Heart left ventricle (tissue), 16 donors: Measurements from ENCODE around the gene KRTAP10-5. TPM values are rescaled to one million over a fixed set of nuclear protein-coding genes. Genes with fewer than 3 reads are reported as not detected.

Source experiments
- ATAC-seq, 4 donors: fragments of 200-7000 bp; cut with Tn5 transposase; one replicate each; pipeline ENCODE4 v1.9.1; 2020 to 2022; ENCODE audit warnings: moderate library complexity in 4 of 4, mild to moderate bottlenecking in 3 of 4, moderate number of reproducible peaks in 1 of 4
- DNase-seq, 5 donors: peaks; one replicate each; pipeline ENCODE4 v3.0.0-alpha.2; 2020
- H3K27ac ChIP-seq, 12 donors: fragments of 200-600 bp; sonication (generic) in 4 of 12; one replicate each; pipeline versions ENCODE4 v1.5.0 to v1.8.0; 2016 to 2022; ENCODE audit warnings: mild to moderate bottlenecking in 2 of 12
- H3K27me3 ChIP-seq, 9 donors: fragments of 200-600 bp; sonication (generic) in 2 of 9; one replicate each; pipeline versions ENCODE4 v1.5.1 to v1.8.0; 2016 to 2022; ENCODE audit warnings: mild to moderate bottlenecking in 3 of 9
- H3K36me3 ChIP-seq, 9 donors: fragments of 200-600 bp; sonication (generic) in 2 of 9; one replicate each; pipeline versions ENCODE4 v1.5.0 to v1.8.0; 2018 to 2022; ENCODE audit warnings: mild to moderate bottlenecking in 2 of 9
- H3K4me1 ChIP-seq, 12 donors: fragments of 200-600 bp; sonication (generic) in 4 of 12; one replicate each; pipeline versions ENCODE4 v1.5.0 to v1.8.0; 2016 to 2022; ENCODE audit warnings: mild to moderate bottlenecking in 3 of 12
- H3K4me3 ChIP-seq, 12 donors: fragments of 200-600 bp; sonication (generic) in 4 of 12; one replicate each; pipeline versions ENCODE4 v1.5.0 to v1.8.0; 2017 to 2022; ENCODE audit warnings: mild to moderate bottlenecking in 9 of 12, moderate library complexity in 4 of 12
- H3K9me3 ChIP-seq, 12 donors: fragments of 200-600 bp; sonication (generic) in 4 of 12; one replicate each; pipeline versions ENCODE4 v1.5.0 to v1.8.0; 2016 to 2022; ENCODE audit warnings: mild to moderate bottlenecking in 1 of 12
- CTCF ChIP-seq, 12 donors: fragments of 200-600 bp; sonication (generic) in 4 of 12; IDR thresholded peaks; one replicate each; pipeline versions ENCODE4 v1.5.0 to v1.8.0; 2018 to 2022; ENCODE audit warnings: antibody characterized with exemption in 12 of 12, mild to moderate bottlenecking in 5 of 12
- POLR2A ChIP-seq, 2 donors: fragments of 450-650 bp; IDR thresholded peaks; one replicate each; pipeline ENCODE4 v1.6.1; 2017; ENCODE audit warnings: antibody characterized with exemption in 2 of 2, mild to moderate bottlenecking in 2 of 2, moderate library complexity in 2 of 2
- WGBS, 4 donors: extraction: QIAGEN DNeasy Blood & Tissue Kit in 2 of 4; methylation state at CpG; one replicate each; pipeline versions ENCODE4 v1.1.5 to v1.1.7; 2013 to 2018; 5-methylcytosine and 5-hydroxymethylcytosine counted together
- intact Hi-C, 10 donors: fragments of 100-400 bp; cut with DNase I; formaldehyde crosslinking; loops; one replicate each; pipeline versions ENCODE4 v1.11.1 to v1.14.2; 2022
- polyA plus RNA-seq, 2 donors: library from polyadenylated mRNA; stranded (reverse); fragments of 200-250 nt; gene quantifications; one replicate each; pipeline ENCODE4 v1.2.3, GENCODE V29; 2013
- total RNA-seq, 9 donors: library from RNA; depleted of rRNA in 2 of 9; stranded (reverse); fragments of >200 nt in 2 of 9; fragmentation: NEBNext Ultra II Directional in 3 of 9; extraction: Animal tissue kit (Norgen Biotek cat#: 25700) in 3 of 9; gene quantifications; one replicate each; pipeline versions ENCODE4 v1.1.0 to v1.2.4, GENCODE V29; 2016 to 2023
- donor health status: ischemic (EF 13 %, LVEDD 7.1; RV severe dilation, severe dysfunction).
- donor health status: healthy with polysubstance abuse.
- donor health status: DM: no; HTN: yes; CAD: no.
- donor health status: DM: no; HTN: no; CAD: no.
- donor health status: ischemic (EF 25% LVEDD 6.9; RV normal size, moderate dysfunction).
- donor health status: ischemic (EF 25% LVEDD 5.7; RV mildly dilated, moderate dysfunction).
- donor health status: healthy.
- donor health status: DM: yes; HTN: yes; CAD: no.
- donor health status: ischemic (EF 35%, LVEDD 5.7; RV mildly dilated, moderate dysfunction).
- donor health status: nonischemic (EF 11% LVEDD 7.7; RV severe dilation, severe dysfunction).
- donor health status: DM: yes; HTN: yes; CAD: no.
- donor health status: PGD.
- donor health status: ischemic (EF 29% LVEDD 5.4; RV normal size, mild dysfunction).
- donor health status: nonischemic (EF 23%, LVEDD 6.1; RV moderate dilation, normal function).

Gene KRTAP10-5
- total and polyA plus RNA-seq, 11 donors: not detected

DNA sequence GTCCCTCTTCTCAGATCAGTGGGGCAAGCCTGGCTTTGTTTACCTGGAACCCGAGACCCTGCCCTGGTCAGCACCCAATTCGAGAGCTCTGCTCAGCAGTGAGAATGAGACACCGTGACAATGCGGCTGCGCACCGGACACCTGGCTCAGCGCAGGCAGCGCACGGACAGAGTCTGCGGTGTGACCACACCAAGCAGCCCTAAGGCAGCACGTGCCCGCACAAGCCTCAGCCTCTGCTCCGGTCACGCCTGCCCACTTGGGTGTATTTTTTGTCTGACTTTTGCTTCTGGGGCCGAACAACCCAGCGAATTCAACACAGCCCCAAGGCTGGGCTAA, 36.2 kb upstream of the KRTAP10-5 start:
- no peak for TF ChIP-seq POLR2A (IDR thresholded peaks at IDR 0.05)
- TF ChIP-seq CTCF (IDR thresholded peaks at IDR 0.05): no peak
- intact Hi-C loops: loop anchor here in 1 of 10 donors (5.0 kb wide), 1 partner anchor 176 kb away; no protein-coding TSS in a partner anchor
- 82 to 85% (median 83%) methylated on average over 16 of the region's 16 CpGs for WGBS, 4 donors
- Histone ChIP-seq H3K4me3 (no peak overlapping the region), H3K27me3 (peaks cover 0 to 5% (median 0%) of the 10 kb centered on the region in 9 donors), H3K9me3 (peaks cover 0 to 17% (median 2%) of the 10 kb centered on the region in 12 donors), H3K4me1 (peaks cover 0 to 8% (median 0%) of the 10 kb centered on the region in 12 donors), H3K27ac (no peak overlapping the region), H3K36me3 (no peaks in the 10 kb centered on the region)
- DNase-seq (no peak), ATAC-seq (no peak)

GRCh38 chr21:44615911-44616590, 35.6 kb upstream of the KRTAP10-5 start:
- H3K4me1 ChIP-seq: peaks cover 0 to 8% (median 0%) of the 10 kb centered on the region in 12 donors
- ATAC-seq: no peak
- no peak overlapping the region for H3K4me3 ChIP-seq
- TF ChIP-seq CTCF (IDR thresholded peaks at IDR 0.05) (no peak), POLR2A (IDR thresholded peaks at IDR 0.05) (no peak)
- intact Hi-C loops: loop anchor here in 1 of 10 donors (5.0 kb wide), 1 partner anchor 176 kb away; no protein-coding TSS in a partner anchor
- H3K36me3 ChIP-seq: no peaks in the 10 kb centered on the region
- no peak overlapping the region for H3K27ac ChIP-seq
- H3K27me3 ChIP-seq: peaks cover 0 to 5% (median 0%) of the 10 kb centered on the region in 9 donors
- 71 to 85% (median 77%) methylated on average over 16 to 17 of the region's 17 CpGs for WGBS, 4 donors
- DNase-seq: no peak
- H3K9me3 ChIP-seq: peaks cover 0 to 22% (median 2%) of the 10 kb centered on the region in 12 donors

GRCh38 chr21:44615466-44615865, 35.1 kb upstream of the KRTAP10-5 start:
- ATAC-seq (no peak), DNase-seq (no peak)
- no peak overlapping the region for H3K4me3 ChIP-seq
- H3K9me3 ChIP-seq: peaks cover 0 to 27% (median 2%) of the 10 kb centered on the region in 12 donors
- no peak for TF ChIP-seq CTCF (IDR thresholded peaks at IDR 0.05)
- TF ChIP-seq POLR2A (IDR thresholded peaks at IDR 0.05): no peak
- 73 to 80% (median 74%) methylated on average over 8 of the region's 8 CpGs for WGBS, 4 donors
- H3K4me1 ChIP-seq: peaks cover 0 to 8% (median 0%) of the 10 kb centered on the region in 12 donors
- H3K36me3 ChIP-seq: no peaks in the 10 kb centered on the region
- no peak overlapping the region for H3K27ac ChIP-seq
- peaks cover 0 to 5% (median 0%) of the 10 kb centered on the region in 9 donors for H3K27me3 ChIP-seq
- intact Hi-C loops: loop anchor here in 1 of 10 donors (5.0 kb wide), 1 partner anchor 177 kb away; no protein-coding TSS in a partner anchor

DNA sequence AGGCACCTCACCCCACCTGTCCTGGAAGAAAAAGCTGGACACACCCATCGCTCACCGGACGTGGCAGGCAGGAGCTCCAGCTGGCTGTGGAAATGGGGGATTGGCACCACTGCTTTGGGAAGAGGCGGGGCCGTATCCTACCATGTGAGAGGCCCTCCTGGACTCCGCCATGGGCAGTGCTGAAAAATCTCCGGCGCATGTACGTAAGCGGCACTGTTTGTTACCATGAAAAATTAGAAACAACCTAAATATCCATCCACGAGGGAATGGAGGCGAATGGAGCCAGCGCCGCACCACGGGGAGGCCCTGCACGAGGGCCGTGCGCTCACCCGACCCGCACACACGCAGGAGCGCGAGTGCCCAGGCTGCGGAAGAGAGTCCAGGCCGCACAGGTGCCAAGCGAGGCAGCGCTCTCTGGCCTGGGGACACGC, 34.6 kb upstream of the KRTAP10-5 start:
- ATAC-seq (no peak), DNase-seq (peak in 1 of 5 donors; percentile 50)
- Histone ChIP-seq H3K27ac (no peak overlapping the region), H3K4me3 (no peak overlapping the region), H3K27me3 (peaks cover 0 to 5% (median 0%) of the 10 kb centered on the region in 9 donors), H3K4me1 (peaks cover 0 to 8% (median 0%) of the 10 kb centered on the region in 12 donors), H3K9me3 (peaks cover 0 to 27% (median 2%) of the 10 kb centered on the region in 12 donors), H3K36me3 (no peaks in the 10 kb centered on the region)
- TF ChIP-seq CTCF (IDR thresholded peaks at IDR 0.05) (no peak), POLR2A (IDR thresholded peaks at IDR 0.05) (no peak)
- intact Hi-C loops: loop anchor here in 1 of 10 donors (5.0 kb wide), 1 partner anchor 177 kb away; no protein-coding TSS in a partner anchor
- WGBS, 4 donors: 87 to 94% (median 89%) methylated on average over 26 to 28 of the region's 28 CpGs
